HG02763 (cell line): Measurements from ENCODE around the gene ATP13A4.

Experiments
- ATAC-seq: cut with Tn5 transposase; IDR thresholded peaks from one replicate; pipeline ENCODE4 v1.9.1; 2021; ENCODE audit warnings: mild to moderate bottlenecking, moderate library complexity; ENCODE audit not compliant: unreplicated experiment

ATP13A4 gene

GRCh38 chr3:193499801-193500485 lies 54.8 kb downstream of the ATP13A4 start:
- ATAC-seq: no peak

DNA sequence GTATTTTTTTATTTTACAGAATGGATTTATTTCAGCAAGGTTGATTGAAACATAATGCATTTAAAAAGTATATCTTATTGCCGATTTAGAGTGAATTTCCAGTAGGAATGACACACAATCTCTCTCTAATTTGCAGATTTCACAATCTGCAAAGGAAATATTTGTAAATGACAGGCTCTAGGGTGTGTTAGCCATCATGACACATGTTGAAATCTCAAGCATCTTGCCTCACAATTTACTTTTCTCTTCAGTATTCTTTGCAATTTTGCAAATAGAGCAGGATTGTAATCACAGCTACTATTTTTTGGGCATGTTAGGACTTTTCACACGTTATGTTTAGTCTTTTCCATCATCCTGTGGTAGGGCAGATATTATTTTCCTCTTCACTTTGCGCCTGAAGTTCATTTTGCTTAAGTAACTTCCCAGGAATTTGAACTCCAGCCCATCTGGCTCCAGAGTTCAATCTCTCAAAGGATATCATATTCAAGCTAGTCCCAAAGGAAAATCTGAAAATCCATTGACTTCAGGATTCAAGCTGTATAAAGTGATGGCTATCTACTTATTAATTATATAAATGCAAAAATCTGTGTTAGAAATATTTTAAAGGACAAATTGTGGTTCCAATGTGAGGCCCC lies 55.4 kb downstream of the ATP13A4 start:
- ATAC-seq: no peak

GRCh38 chr3:193498215-193498614 lies 56.5 kb downstream of the ATP13A4 start:
- ATAC-seq: no peak

DNA sequence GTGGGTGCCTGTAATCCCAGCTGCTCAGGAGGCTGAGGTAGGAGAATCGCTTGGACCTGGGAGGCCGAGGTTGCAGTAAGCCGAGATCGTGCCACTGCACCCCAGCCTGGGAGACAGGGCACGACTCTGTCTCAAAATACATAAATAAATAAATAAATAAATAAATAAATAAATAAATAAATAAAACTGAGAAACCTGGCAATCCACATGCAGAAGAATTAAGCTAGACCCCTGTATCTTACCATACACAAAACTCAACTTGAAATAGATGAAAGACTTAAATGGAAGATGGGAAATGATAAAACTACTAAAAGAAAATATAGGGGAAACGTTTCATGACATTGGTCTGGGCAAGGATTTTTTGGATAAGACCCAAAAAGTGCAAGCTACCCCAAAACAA lies 58.0 kb downstream of the ATP13A4 start:
- ATAC-seq: no peak

GRCh38 chr3:193491026-193491425 lies 63.7 kb downstream of the ATP13A4 start:
- no peak for ATAC-seq

- no peak for ATAC-seq
These were observed 64.1 kb downstream of the ATP13A4 start for GRCh38 chr3:193490580-193490979.

DNA sequence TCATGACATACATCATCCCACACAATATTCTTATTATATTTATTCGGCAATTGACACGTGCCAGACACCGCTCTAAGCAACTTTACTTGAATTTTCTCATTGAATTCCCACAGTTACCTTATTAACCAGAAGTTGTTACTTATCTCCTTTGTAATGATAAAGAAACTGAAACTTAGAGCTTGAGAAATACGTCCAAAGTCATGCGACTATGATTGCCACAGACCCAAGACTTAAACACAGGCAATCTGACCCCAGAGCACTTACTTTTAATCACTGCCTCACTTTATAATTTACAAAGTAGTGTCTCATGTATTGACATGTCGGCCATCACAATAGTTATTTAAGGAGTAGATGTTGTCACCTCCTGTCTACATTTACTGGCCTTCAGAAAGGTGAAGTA lies 64.7 kb downstream of the ATP13A4 start:
- no peak for ATAC-seq

DNA sequence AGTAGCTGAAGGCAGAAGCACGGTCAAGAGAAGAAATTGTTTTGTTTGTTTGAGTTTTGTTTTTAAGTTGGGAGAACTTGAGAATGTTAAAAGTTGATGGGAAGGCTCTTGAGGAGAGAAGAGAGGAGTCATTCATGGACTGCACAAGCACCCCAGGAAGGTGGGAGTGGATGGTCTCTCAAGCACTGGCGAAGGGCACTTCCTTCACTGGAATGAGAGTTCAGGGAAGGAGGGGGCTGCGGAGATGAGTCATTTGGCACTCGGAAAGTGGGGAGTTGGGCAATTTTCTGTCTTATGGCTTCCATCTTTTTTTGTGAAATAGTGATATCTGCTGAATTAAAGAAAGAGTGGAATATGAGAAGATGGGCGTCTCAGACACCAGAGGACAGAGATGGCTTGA lies 66.0 kb downstream of the ATP13A4 start:
- ATAC-seq: no peak

DNA sequence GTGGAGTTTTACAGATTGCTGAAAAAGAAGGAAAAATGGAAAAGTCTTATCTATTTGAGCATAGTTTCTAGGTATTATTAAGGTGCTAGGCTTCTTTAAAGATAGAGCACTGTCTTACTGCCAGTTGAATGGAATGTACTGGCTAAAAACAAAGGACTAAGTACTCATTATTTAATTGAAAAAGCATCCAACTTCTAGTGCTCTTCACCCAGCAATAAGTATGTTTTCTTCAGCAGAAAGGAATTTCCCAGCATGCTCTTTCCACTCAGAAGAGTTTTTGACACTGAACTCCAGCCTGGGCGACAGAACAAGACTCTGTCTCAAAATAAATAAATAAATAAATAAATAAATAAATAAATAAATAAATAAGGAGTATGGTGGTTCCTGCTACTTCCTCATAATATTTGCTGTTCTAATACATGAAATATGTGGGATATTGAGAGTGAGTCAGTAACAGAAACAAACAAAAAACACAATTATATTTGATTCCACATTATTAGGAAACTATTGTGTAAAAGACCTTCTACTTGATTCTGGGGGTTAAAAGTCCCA lies 70.6 kb downstream of the ATP13A4 start:
- ATAC-seq: no peak

- no peak for ATAC-seq
These were observed 73.3 kb downstream of the ATP13A4 start for GRCh38 chr3:193481436-193481835.

GRCh38 chr3:193474446-193474845 lies 80.2 kb downstream of the ATP13A4 start:
- no peak for ATAC-seq

DNA sequence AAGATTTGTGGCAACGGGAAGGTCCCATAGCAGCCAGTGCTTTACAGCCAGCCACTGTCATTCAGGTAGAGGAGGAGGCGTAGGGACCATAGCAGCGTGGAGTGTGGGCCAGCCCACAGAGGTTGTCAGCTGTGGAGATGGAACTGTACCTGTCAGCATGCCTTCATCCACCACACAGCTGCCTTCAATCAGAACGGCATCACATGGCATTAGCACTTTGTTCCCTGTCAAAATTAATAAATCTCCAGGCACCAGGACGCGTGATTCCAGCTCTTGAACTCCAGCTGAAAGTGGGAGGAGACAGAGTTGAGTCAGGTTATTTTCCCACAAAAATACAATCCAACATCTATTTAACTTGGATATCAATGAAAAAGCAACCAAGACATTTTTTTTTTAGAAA lies 84.0 kb downstream of the ATP13A4 start:
- ATAC-seq: no peak

DNA sequence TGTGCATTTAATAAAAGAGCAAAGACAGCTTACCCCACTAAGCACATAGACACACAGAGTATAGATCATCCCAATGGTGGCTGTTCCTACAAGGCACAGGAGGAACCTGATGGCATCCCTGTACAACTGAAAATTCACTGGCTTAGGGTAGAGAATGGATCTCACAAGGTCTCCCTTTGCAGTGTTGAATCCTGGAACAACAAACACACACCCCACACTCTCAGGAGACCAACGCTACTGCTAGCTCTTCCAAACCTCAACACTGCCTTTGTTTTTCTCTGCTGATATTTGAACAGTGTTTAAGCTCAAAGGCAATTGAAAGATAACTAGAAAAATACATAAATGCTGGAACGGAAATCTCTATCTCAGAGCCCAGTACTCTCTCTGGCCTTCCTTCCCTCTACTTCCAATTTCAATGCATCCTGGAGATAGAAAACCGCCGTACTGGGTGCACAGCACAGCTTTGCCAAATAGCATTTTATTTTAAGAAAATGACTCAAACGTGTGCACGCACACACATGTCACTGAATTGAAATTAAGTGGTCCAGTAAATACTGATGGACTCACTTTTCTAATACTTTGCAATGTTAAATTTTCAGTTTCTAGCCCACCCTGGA lies 88.6 kb downstream of the ATP13A4 start:
- no peak for ATAC-seq

DNA sequence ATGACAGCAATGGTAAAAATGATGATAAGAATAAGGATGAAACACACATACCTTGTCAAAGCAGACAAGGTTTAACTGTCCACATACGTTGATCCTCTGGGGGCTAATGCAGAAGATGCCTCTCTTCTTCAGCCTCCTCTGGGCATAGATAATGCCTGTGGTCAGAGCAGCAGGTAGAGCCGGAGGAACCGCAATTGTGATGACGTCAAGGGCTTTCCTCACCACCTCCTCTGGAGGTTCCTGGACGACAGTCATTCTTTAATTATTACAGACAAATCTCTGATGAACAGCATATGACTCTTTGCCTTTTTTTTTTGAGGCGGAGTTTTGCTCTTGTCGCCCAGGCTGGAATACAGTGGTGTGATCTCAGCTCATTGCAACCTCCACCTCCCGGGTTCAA lies 89.8 kb downstream of the ATP13A4 start:
- ATAC-seq: no peak

- no peak for ATAC-seq
These were observed 97.2 kb downstream of the ATP13A4 start for GRCh38 chr3:193457526-193457925.

GRCh38 chr3:193452338-193452737 lies 102.4 kb downstream of the ATP13A4 start:
- no peak for ATAC-seq

DNA sequence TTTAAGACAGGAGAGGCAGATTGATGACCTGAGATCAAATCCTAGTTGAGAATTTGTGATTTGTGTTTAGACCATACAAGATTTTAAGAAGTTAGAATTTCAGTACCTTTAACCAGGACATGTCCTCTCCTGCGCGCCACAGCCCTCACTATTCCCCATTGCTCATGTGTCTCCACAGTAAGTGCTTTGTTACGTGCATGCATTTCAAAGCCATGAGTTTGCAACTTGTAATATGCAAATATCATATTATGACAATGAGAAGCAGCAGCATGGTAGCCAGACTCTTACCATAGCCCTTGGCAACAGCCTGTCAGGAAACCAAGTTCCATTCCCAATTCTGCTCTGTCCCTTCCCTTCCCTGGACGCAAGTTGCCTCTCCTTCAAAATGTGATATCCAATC lies 102.8 kb downstream of the ATP13A4 start:
- no peak for ATAC-seq

GRCh38 chr3:193446965-193447602 lies 107.6 kb downstream of the ATP13A4 start:
- no peak for ATAC-seq

GRCh38 chr3:193439423-193439822 lies 115.3 kb downstream of the ATP13A4 start:
- no peak for ATAC-seq

GRCh38 chr3:193418576-193419373 lies 135.9 kb downstream of the ATP13A4 start:
- ATAC-seq: no peak

DNA sequence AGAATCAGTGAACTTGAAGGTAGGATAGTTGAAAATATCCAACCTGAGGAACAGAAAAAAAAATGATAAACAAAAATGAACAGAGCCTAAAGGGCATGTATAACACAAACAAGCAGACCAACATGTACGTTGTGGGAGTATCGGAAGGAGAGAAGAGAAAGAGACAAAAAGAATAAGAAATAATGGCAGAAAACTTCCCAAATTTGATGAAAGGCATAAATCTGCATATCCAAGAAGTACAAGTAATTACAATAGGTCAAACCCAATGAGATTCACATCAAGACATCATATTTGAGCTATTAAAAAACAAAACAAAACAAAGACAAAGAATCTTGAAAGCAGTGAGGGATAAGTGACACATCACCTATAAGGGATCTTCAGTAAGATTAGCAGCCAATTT lies 138.1 kb downstream of the ATP13A4 start:
- no peak for ATAC-seq
